HG03469 (cell line): Measurements from ENCODE around the gene ACKR4.
"Not testable (repeated sequence)": the region's sequence is repeated elsewhere in the genome, so short reads cannot be mapped to it uniquely, and the experiment has no call there.

Source experiments
- ATAC-seq: cut with Tn5 transposase; IDR thresholded peaks from one replicate; pipeline ENCODE4 v1.9.1; 2021; ENCODE audit warnings: mild to moderate bottlenecking, moderate library complexity, moderate number of reproducible peaks; ENCODE audit not compliant: unreplicated experiment

The ACKR4 gene

GRCh38 chr3:132638706-132639105, 41.6 kb downstream of the ACKR4 start:
- ATAC-seq, result no peak

- not testable (repeated sequence) for ATAC-seq
Observed at GRCh38 chr3:132641427-132641826, 44.4 kb downstream of the ACKR4 start.

- ATAC-seq, result no peak
Observed at GRCh38 chr3:132641837-132642538, 44.9 kb downstream of the ACKR4 start.

GRCh38 chr3:132642539-132642847, 45.4 kb downstream of the ACKR4 start:
- ATAC-seq, result no peak

GRCh38 chr3:132643366-132643765, 46.3 kb downstream of the ACKR4 start:
- ATAC-seq, result no peak

GRCh38 chr3:132645058-132645457, 48.0 kb downstream of the ACKR4 start:
- no peak for ATAC-seq

GRCh38 chr3:132650153-132650552, 53.1 kb downstream of the ACKR4 start:
- no peak for ATAC-seq
